Cerebellar nuclear complex (tissue), 1 donor: ENCODE results near the gene IER3.

Experiments used
- DNase-seq, 2 experiments: peaks; one replicate each; lab custom pipeline; 2025; lab: John Stamatoyannopoulos, UW

IER3 gene

DNA sequence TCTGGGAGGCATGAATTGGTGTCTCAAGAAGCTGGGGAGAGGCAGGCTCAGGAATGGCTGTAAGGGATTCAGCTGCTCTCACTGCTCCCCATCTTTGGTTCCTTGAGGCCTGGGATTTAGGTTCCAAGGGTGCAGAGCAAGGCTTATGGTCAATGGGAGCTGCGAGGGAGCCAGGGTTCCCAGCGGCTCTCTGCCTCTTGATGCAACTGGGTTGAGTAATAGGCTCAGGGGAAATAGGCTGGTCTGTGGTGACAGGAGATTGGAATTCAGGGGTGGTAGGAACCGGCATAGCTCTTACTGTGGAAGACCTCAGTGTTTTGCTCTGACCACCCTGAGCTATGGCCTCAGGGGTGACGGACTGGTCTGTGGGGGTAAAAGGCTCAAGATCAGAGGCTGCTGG, 40.5 kb downstream of the IER3 start:
- no peak for DNase-seq

DNA sequence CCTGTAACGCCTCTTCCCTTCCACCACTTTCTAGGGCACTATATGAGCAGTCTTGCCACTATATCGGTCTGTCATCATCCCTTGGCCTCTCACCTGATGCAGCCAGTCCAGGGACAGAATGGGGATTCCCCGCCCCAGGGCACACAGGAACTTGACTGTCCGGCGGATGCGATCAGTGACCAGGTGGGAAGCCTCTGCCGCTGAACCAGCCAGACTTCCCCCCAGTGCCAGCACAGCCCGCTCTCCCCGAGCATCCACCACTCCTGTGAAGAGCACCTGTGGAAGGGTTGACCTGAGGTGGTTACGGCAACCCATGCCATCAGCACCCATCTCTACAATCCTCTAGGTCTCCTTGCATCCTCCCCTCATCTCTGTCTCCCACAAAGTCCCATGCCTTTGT, 41.3 kb downstream of the IER3 start:
- DNase-seq, result no peak

DNA sequence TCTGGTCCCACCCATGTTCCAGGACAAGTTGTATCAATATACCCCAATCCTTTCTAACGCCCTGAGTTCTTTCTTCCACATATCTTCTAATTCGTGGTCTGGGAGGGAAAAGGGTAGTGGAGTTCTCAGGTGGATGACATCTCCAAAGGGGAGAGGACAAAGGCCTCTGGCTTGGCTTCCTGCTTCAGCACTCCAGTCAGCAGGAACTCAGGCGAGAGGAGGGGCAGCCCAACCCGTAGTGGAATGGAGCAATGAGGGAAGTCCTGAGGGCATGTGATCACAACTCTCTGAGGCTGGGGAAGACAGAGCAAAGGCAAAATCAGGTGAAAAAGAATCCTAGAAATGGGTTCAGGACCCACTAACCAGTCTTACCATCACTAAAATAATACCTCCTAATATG, 44.0 kb downstream of the IER3 start:
- no peak for DNase-seq

DNA sequence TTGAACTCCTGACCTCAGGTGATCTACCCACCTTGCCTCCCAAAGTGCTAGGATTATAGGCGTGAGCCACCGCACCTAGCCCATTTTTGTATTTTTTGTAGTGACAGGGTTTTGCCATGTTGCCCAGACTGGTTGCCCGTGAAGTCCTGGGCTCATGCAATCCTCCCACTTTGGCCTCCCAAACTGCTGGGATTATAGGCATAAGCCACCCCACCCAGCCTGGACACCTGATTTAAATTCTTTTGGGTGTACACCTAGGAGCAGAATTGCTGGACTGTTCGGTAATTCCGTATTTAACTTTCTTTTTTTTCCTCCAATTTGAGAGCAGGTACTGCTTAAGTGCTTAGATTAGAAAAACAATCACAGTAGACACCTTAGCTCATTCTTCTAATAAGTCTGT, 47.9 kb downstream of the IER3 start:
- no peak for DNase-seq
